Ovary (tissue), 3 donors: ENCODE results near the gene CHN2.

Experiments
- POLR2A ChIP-seq: fragments of 450-650 bp; IDR thresholded peaks from one replicate; pipeline ENCODE4 v1.6.1; 2017; ENCODE audit warnings: antibody characterized with exemption, mild to moderate bottlenecking, moderate library complexity
- TF ChIP-seq, protein P1 (sequence below), 3 donors: fragments of 450-650 bp in 2 of 3; fragments of 200-600 bp in 1 of 3; IDR thresholded peaks; one replicate each; pipeline versions ENCODE4 v1.5.1 to v1.8.0; 2016 to 2022; ENCODE audit warnings: antibody characterized with exemption in 3 of 3, mild to moderate bottlenecking in 1 of 3
- donor health status: DM: no; HTN: no; CAD: no.

- TF ChIP-seq POLR2A, result no peak
- TF ChIP-seq, protein P1, sequence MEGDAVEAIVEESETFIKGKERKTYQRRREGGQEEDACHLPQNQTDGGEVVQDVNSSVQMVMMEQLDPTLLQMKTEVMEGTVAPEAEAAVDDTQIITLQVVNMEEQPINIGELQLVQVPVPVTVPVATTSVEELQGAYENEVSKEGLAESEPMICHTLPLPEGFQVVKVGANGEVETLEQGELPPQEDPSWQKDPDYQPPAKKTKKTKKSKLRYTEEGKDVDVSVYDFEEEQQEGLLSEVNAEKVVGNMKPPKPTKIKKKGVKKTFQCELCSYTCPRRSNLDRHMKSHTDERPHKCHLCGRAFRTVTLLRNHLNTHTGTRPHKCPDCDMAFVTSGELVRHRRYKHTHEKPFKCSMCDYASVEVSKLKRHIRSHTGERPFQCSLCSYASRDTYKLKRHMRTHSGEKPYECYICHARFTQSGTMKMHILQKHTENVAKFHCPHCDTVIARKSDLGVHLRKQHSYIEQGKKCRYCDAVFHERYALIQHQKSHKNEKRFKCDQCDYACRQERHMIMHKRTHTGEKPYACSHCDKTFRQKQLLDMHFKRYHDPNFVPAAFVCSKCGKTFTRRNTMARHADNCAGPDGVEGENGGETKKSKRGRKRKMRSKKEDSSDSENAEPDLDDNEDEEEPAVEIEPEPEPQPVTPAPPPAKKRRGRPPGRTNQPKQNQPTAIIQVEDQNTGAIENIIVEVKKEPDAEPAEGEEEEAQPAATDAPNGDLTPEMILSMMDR (IDR thresholded peaks at IDR 0.05), result no peak
Observed at GRCh38 chr7:29364661-29365060, 170.1 kb downstream of the CHN2 start.
